ENCODE data around the gene LBX1.
A peak's percentile ranks its signal among the peaks of the same experiment; 100 is the strongest.

LBX1 gene

DNA sequence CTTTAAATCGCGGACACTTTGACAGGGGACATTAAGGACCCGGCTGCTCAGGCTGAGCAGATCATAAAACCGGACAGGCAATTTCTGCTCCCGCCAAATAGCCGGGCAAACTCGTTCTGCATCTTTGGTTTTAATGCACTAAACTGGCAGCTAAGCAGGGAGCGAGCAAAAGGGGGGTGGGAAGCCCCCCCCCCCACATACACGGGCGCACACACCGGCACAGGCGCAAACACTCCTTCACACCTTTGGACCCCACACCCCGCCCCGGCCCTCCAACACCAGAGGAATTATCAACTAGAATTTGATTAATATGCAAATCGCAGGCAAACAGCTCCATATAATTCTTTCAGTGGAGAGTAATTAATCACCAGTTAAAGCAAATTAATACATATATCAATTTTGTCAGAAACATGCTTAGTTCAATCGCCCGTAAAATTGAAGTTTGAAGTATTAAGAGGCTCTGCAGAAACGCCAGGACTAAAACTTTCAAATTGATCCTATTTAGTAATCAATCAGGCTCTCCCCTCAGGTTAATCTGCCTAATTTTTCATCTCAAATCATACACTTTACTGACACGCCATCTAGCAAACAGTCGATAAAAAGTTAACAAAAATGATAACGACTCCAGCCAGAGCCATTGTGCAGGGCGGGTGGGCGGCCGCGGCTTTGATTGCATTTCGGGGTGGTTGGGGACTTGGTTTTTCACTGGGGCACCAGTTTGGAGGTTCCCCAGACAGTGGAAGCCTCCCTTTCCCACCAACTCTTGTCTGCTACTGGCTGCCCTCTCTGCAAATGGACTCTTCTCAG, 9.9 kb downstream of the LBX1 start:
- ChIA-PET POLR2A (no interaction called here), CTCF (interaction anchor here (0.8 to 2.5 kb wide), 4 partner anchors 9 to 351 kb away, joined by 3 to 12 read pairs (median 3); no protein-coding TSS in a partner anchor)
- no peak for DNase-seq (ENCODE audit: extremely low spot score)
- TF ChIP-seq, protein P1, sequence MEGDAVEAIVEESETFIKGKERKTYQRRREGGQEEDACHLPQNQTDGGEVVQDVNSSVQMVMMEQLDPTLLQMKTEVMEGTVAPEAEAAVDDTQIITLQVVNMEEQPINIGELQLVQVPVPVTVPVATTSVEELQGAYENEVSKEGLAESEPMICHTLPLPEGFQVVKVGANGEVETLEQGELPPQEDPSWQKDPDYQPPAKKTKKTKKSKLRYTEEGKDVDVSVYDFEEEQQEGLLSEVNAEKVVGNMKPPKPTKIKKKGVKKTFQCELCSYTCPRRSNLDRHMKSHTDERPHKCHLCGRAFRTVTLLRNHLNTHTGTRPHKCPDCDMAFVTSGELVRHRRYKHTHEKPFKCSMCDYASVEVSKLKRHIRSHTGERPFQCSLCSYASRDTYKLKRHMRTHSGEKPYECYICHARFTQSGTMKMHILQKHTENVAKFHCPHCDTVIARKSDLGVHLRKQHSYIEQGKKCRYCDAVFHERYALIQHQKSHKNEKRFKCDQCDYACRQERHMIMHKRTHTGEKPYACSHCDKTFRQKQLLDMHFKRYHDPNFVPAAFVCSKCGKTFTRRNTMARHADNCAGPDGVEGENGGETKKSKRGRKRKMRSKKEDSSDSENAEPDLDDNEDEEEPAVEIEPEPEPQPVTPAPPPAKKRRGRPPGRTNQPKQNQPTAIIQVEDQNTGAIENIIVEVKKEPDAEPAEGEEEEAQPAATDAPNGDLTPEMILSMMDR (IDR thresholded peaks at IDR 0.05; ENCODE audit: control extremely low read depth, extremely low read depth, low read depth, missing control alignments) = no peak

DNA sequence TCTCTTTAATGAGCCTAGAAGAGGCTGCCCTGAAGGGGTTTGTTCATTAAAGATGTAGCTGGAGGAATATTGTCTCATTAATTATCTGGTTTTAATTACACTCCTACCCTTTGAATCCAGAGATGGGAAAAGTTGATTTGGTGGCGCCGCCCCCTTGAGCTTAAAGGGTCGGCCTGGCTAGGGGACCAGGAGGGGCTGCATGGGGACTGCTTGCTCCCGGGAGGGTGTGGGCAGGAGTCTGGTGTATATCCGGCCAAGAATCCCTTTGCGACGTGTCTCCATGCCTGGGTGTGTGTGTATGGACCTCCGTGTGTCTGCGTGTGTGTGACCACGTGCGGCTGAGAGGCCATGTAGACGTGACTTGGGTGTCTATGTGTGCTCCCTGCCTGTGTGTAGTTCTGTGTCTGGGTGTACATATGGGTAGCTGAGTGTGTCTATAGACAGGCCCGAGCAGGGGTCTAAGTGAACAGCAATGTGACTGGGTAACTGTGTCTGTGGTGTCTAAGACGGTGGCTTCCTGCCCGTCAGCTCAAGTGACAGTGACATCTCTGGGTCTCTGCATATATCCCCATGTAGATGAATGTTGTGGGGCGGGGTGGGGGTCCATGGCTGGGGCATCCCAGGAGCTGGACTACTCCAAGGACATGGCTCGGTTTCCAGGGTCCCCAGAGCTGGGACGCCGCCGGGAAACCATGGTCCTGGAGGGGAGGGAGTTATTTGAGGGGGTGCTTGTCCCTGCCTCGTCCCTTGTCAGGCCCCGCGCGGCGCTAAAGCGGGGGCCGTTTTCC, 10.7 kb downstream of the LBX1 start:
- POLR2A ChIA-PET = no interaction called here
- no peak for DNase-seq (ENCODE audit: extremely low spot score)
- CTCF ChIA-PET = interaction anchor here (0.9 to 2.5 kb wide), 5 partner anchors 8 to 352 kb away, joined by 3 to 12 read pairs (median 3); no protein-coding TSS in a partner anchor
- TF ChIP-seq, protein P1 (IDR thresholded peaks at IDR 0.05; ENCODE audit: control extremely low read depth, extremely low read depth, low read depth, missing control alignments) = no peak

- TF ChIP-seq, protein P1 (IDR thresholded peaks at IDR 0.05; ENCODE audit: control extremely low read depth, extremely low read depth, low read depth, missing control alignments) = peak; percentile 45
- POLR2A ChIA-PET = no interaction called here
- CTCF ChIA-PET = interaction anchor here (0.9 to 5.5 kb wide), 8 partner anchors 25 to 353 kb away, joined by 3 to 103 read pairs (median 4); no protein-coding TSS in a partner anchor
- DNase-seq (ENCODE audit: extremely low spot score) = no peak
Observed at GRCh38 chr10:101217450-101218281, 11.6 kb downstream of the LBX1 start.

GRCh38 chr10:101217044-101217425, 12.2 kb downstream of the LBX1 start:
- CTCF ChIA-PET = interaction anchor here (1.0 to 5.5 kb wide), 6 partner anchors 22 to 354 kb away, joined by 3 to 103 read pairs (median 4); no protein-coding TSS in a partner anchor
- TF ChIP-seq, protein P1 (IDR thresholded peaks at IDR 0.05; ENCODE audit: control extremely low read depth, extremely low read depth, low read depth, missing control alignments) = no peak
- DNase-seq (ENCODE audit: extremely low spot score) = no peak
- POLR2A ChIA-PET = no interaction called here

- POLR2A ChIA-PET = no interaction called here
- DNase-seq (ENCODE audit: extremely low spot score) = no peak
- CTCF ChIA-PET = interaction anchor here (1.0 to 5.5 kb wide), 10 partner anchors 12 to 625 kb away, joined by 3 to 103 read pairs (median 4); no protein-coding TSS in a partner anchor
- TF ChIP-seq, protein P1 (IDR thresholded peaks at IDR 0.05; ENCODE audit: control extremely low read depth, extremely low read depth, low read depth, missing control alignments) = no peak
Observed at GRCh38 chr10:101216207-101217043, 12.8 kb downstream of the LBX1 start.

All from GM10248 (cell line).